GM19193 (cell line): ENCODE results near the gene DNLZ.

Experiments used
- POLR2A ChIP-seq: IDR thresholded peaks from 4 replicates; pipeline ENCODE4 v1.6.1; 2011; ENCODE audit not compliant: insufficient read depth, insufficient read length; ENCODE audit errors: extremely low read depth

The DNLZ gene

GRCh38 chr9:136363106-136363948 is at the start of gene DNLZ:
Gene DNLZ, minus strand, starts transcription at chr9:136363744. Its CDS starts 30 bp downstream, at chr9:136363714.
- peak; percentile 80 for TF ChIP-seq POLR2A

GRCh38 chr9:136412962-136413361 is 49.4 kb upstream of the DNLZ start:
- no peak for TF ChIP-seq POLR2A

- TF ChIP-seq POLR2A = no peak
These were observed 47.8 kb upstream of the DNLZ start for GRCh38 chr9:136411378-136411777.

GRCh38 chr9:136410500-136411287 is 47.1 kb upstream of the DNLZ start, which contains the start of the genes ENTR1 and PMPCA:
Gene ENTR1, minus strand, starts transcription at chr9:136410614. Its CDS starts 217 bp downstream, at chr9:136410397.
Gene PMPCA, plus strand, starts transcription at chr9:136410658. Its CDS starts 11 bp downstream, at chr9:136410669.
- TF ChIP-seq POLR2A = peak; percentile 93

- TF ChIP-seq POLR2A = no peak
These were observed 46.3 kb upstream of the DNLZ start for GRCh38 chr9:136409557-136410455.

- no peak for TF ChIP-seq POLR2A
These were observed 44.4 kb upstream of the DNLZ start for GRCh38 chr9:136407911-136408310.

GRCh38 chr9:136405481-136405880 is 41.9 kb upstream of the DNLZ start:
- TF ChIP-seq POLR2A = no peak

DNA sequence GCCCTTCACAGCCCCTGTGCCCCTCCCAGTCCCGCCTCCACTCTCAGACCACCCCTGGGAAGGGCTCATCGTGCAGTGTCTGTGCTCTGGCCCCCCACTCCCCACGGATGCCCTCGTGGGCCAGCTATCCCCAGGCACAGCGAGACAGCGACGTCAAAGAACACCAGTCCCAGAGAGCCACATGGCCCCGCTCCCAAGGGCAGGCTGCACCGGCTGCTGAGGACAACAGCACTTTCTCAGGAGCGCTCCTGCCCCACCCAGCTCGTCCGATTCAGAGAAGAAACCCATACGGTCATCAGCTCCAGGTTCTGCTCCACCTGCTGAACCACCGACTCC is 41.2 kb upstream of the DNLZ start:
- no peak for TF ChIP-seq POLR2A

DNA sequence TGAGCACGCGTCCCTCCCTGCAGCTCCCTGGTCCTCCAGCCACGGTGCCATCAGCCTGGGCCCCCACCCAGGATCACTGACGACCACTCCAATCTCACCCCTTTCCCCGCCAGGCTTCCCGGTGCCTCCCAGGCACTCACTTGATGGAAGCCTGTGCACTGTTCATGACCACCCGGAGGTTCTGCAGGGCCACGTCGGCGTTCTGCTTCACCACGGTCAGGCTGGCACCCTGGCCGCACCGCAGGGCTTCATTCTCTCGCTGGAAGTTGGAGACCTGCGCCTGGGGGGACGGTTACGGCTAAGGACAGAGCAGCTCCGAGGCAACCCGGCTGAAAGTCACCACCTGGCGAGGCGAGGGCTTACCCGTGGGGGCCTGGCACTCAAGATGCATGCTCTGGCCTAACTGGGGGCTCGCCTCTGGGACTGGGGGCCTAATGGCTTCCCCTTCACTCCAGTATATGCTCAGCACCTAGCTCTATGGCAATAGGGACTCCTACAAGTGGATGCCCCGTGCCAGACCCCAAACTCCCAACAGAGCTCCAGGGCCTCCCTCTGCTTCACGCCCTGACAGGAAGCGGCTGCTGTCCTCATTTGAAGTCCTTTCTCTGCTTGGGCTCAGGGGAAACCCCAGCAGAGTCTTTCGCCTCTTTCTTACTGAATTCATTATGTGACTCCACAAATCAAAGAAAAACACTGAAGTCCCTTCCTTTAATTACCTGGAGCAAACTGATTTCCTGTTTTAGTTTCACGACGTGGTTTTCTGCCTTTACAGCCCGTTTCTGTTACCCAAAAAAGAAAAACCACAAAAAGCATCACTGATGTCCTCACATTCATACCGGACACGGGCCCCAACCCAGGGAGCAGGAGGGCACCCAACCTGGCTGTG is 40.6 kb upstream of the DNLZ start:
- TF ChIP-seq POLR2A = no peak

- peak; percentile 16 for TF ChIP-seq POLR2A
These were observed 40.0 kb upstream of the DNLZ start for GRCh38 chr9:136403538-136403914.

DNA sequence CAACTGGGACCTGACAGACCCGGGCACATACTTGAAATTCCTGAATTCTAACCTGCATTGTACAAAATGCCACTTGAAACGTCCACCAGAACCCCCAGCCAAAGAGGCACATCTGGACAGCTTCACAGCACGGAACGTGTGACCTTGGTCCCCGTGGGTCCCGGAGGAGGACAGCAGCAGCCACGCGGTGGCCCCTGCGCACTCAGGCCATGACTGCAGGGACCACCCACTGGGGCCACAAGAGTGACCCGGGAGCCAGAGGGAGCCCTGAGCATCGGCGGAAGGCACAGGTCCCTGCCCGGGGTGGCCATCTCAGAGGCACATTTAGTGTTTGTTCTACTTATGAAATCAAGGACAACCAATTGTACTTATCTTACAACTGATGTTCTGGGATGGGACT is 38.5 kb upstream of the DNLZ start:
- no peak for TF ChIP-seq POLR2A

- peak; percentile 7 for TF ChIP-seq POLR2A
These were observed 37.8 kb upstream of the DNLZ start for GRCh38 chr9:136401173-136401922.
